ENCODE results near the gene ZNRF2.

- TF ChIP-seq CTCF (IDR thresholded peaks at IDR 0.05; ENCODE audit: low read length) (no peak), EZH2 (optimal IDR thresholded peaks at IDR 0.05; ENCODE audit: low read depth, low read length) (no peak)
Measured at GRCh38 chr7:30332549-30332948, 48.2 kb downstream of the ZNRF2 start.
